GM21526 (cell line): ENCODE results near the gene DYNC2LI1.

Source experiments
- ATAC-seq: cut with Tn5 transposase; IDR thresholded peaks from one replicate; pipeline ENCODE4 v1.9.1; 2021; ENCODE audit warnings: moderate library complexity; ENCODE audit not compliant: unreplicated experiment, low FRiP score

DYNC2LI1 gene

GRCh38 chr2:43810888-43811287 is 37.0 kb downstream of the DYNC2LI1 start:
- no peak for ATAC-seq

GRCh38 chr2:43812006-43812405 is 38.2 kb downstream of the DYNC2LI1 start:
- no peak for ATAC-seq

- ATAC-seq: no peak
Measured at GRCh38 chr2:43812947-43813346, 39.1 kb downstream of the DYNC2LI1 start.

- no peak for ATAC-seq
Measured at GRCh38 chr2:43814711-43815110, 40.9 kb downstream of the DYNC2LI1 start.

GRCh38 chr2:43818761-43819160 is 44.9 kb downstream of the DYNC2LI1 start:
- no peak for ATAC-seq

- ATAC-seq: no peak
Measured at GRCh38 chr2:43819491-43820163, 45.8 kb downstream of the DYNC2LI1 start.

- ATAC-seq: no peak
Measured at GRCh38 chr2:43822839-43823238, 49.0 kb downstream of the DYNC2LI1 start.

GRCh38 chr2:43823751-43824150 is 49.9 kb downstream of the DYNC2LI1 start:
- no peak for ATAC-seq

- no peak for ATAC-seq
Measured at GRCh38 chr2:43824512-43824911, 50.7 kb downstream of the DYNC2LI1 start.

- ATAC-seq: no peak
Measured at GRCh38 chr2:43824951-43825493, 51.2 kb downstream of the DYNC2LI1 start.

GRCh38 chr2:43825841-43826240 is 52.0 kb downstream of the DYNC2LI1 start:
- no peak for ATAC-seq

- ATAC-seq: no peak
Measured at GRCh38 chr2:43826305-43827250, 52.7 kb downstream of the DYNC2LI1 start.

GRCh38 chr2:43831543-43832294 is 57.9 kb downstream of the DYNC2LI1 start:
- ATAC-seq: no peak

GRCh38 chr2:43832457-43832856 is 58.6 kb downstream of the DYNC2LI1 start:
- ATAC-seq: no peak

- ATAC-seq: no peak
Measured at GRCh38 chr2:43837033-43837432, 63.2 kb downstream of the DYNC2LI1 start.

- ATAC-seq: no peak
Measured at GRCh38 chr2:43837831-43838559, 64.2 kb downstream of the DYNC2LI1 start.

- ATAC-seq: no peak
Measured at GRCh38 chr2:43838560-43839267, 64.9 kb downstream of the DYNC2LI1 start, which contains the start of the genes ABCG5 and ABCG8. ABCG5 (minus strand) TSS chr2:43838839; CDS start chr2:43838679, 160 bp downstream. ABCG8 (plus strand) TSS chr2:43838971; CDS start chr2:43839054, 83 bp downstream.

GRCh38 chr2:43839776-43840564 is 66.1 kb downstream of the DYNC2LI1 start:
- no peak for ATAC-seq
